ENCODE data around the gene NPAS3. TPM values are rescaled to one million over a fixed set of nuclear protein-coding genes. Genes with fewer than 3 reads are reported as not detected.

Gene NPAS3
- total RNA-seq, 1 donor from 2014 or later: 2.5 TPM

GRCh38 chr14:33230021-33230420 lies 291.3 kb downstream of the NPAS3 start:
- TF ChIP-seq, protein P1, sequence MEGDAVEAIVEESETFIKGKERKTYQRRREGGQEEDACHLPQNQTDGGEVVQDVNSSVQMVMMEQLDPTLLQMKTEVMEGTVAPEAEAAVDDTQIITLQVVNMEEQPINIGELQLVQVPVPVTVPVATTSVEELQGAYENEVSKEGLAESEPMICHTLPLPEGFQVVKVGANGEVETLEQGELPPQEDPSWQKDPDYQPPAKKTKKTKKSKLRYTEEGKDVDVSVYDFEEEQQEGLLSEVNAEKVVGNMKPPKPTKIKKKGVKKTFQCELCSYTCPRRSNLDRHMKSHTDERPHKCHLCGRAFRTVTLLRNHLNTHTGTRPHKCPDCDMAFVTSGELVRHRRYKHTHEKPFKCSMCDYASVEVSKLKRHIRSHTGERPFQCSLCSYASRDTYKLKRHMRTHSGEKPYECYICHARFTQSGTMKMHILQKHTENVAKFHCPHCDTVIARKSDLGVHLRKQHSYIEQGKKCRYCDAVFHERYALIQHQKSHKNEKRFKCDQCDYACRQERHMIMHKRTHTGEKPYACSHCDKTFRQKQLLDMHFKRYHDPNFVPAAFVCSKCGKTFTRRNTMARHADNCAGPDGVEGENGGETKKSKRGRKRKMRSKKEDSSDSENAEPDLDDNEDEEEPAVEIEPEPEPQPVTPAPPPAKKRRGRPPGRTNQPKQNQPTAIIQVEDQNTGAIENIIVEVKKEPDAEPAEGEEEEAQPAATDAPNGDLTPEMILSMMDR (IDR thresholded peaks at IDR 0.05; ENCODE audit: borderline replicate concordance): no peak
- Histone ChIP-seq H3K4me1 (no peaks in the 10 kb centered on the region), H3K36me3 (no peaks in the 10 kb centered on the region), H3K27me3 (ENCODE audit: low read depth) (no peaks in the 10 kb centered on the region), H3K4me3 (no peak overlapping the region), H3K27ac (replicated peaks) (no peak overlapping the region), H3K9me3 (replicated peaks) (no peaks in the 10 kb centered on the region)
- intact Hi-C loops (cut with micrococcal nuclease): no loop called here
- no peak for DNase-seq

GRCh38 chr14:33232031-33232430 lies 293.4 kb downstream of the NPAS3 start:
- H3K9me3 ChIP-seq (replicated peaks): no peaks in the 10 kb centered on the region
- no peaks in the 10 kb centered on the region for H3K36me3 ChIP-seq
- H3K27me3 ChIP-seq (ENCODE audit: low read depth): no peaks in the 10 kb centered on the region
- TF ChIP-seq, protein P1 (IDR thresholded peaks at IDR 0.05; ENCODE audit: borderline replicate concordance): no peak
- H3K27ac ChIP-seq (replicated peaks): no peak overlapping the region
- H3K4me3 ChIP-seq: no peak overlapping the region
- DNase-seq: no peak
- intact Hi-C loops (cut with micrococcal nuclease): no loop called here
- H3K4me1 ChIP-seq: no peaks in the 10 kb centered on the region

DNA sequence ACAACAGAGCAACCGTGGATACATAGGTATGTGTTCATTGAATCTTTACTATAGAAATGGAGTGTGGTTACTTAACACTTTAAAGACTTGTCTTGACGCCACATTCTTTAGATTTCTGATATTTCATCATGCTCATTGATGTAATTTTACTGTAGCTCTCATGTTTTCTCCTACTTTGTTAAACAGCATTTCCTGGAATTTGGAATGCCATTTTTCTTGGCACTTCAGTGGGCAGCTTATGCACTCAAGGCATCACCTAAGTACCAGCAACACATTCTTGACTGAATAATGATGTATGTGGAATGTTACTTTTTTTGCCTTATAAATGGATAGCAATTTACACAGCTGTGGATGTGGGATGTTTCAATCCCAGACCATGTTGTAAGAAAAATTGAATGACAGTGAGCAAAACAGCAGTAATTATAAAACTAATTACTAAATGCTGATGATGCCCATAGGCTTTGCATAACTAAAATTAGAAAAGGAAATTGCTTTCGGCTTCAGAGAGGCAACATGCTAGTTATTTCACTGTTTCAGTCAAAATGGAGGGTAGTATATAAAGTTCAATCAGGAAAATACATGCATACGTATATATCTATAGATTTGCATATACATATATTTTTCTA lies 298.5 kb downstream of the NPAS3 start:
- Histone ChIP-seq H3K9me3 (replicated peaks) (no peaks in the 10 kb centered on the region), H3K4me1 (no peaks in the 10 kb centered on the region), H3K4me3 (no peak overlapping the region), H3K27me3 (ENCODE audit: low read depth) (no peaks in the 10 kb centered on the region), H3K36me3 (no peaks in the 10 kb centered on the region), H3K27ac (replicated peaks) (no peak overlapping the region)
- TF ChIP-seq, protein P1 (IDR thresholded peaks at IDR 0.05; ENCODE audit: borderline replicate concordance): no peak
- intact Hi-C loops (cut with micrococcal nuclease): no loop called here
- DNase-seq: no peak

DNA sequence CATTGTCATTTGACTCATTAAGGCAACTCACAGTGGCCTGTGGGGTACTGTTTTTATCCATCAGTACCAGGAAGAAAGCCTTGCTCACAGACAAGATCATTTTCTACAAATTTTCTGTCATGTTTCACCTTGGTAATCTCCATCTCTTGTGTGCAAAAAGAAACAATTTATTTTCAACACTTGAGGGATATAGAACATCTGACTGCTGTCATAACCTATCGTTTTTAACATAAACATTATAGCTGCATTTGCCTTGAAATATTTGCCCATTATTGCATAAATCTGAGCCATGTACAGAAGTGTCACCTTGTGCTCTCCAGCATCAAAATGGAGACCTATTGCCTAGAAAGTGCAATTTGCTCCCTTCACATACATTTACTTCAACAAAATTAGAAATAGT lies 300.8 kb downstream of the NPAS3 start:
- intact Hi-C loops (cut with micrococcal nuclease): no loop called here
- no peak overlapping the region for H3K4me3 ChIP-seq
- TF ChIP-seq, protein P1 (IDR thresholded peaks at IDR 0.05; ENCODE audit: borderline replicate concordance): no peak
- H3K27me3 ChIP-seq (ENCODE audit: low read depth): no peaks in the 10 kb centered on the region
- DNase-seq: no peak
- no peaks in the 10 kb centered on the region for H3K36me3 ChIP-seq
- H3K27ac ChIP-seq (replicated peaks): no peak overlapping the region
- no peaks in the 10 kb centered on the region for H3K4me1 ChIP-seq
- H3K9me3 ChIP-seq (replicated peaks): no peaks in the 10 kb centered on the region

- H3K36me3 ChIP-seq: no peaks in the 10 kb centered on the region
- no peaks in the 10 kb centered on the region for H3K4me1 ChIP-seq
- H3K4me3 ChIP-seq: no peak overlapping the region
- H3K9me3 ChIP-seq (replicated peaks): no peaks in the 10 kb centered on the region
- intact Hi-C loops (cut with micrococcal nuclease): no loop called here
- TF ChIP-seq, protein P1 (IDR thresholded peaks at IDR 0.05; ENCODE audit: borderline replicate concordance): no peak
- DNase-seq: no peak
- no peaks in the 10 kb centered on the region for H3K27me3 ChIP-seq (ENCODE audit: low read depth)
- H3K27ac ChIP-seq (replicated peaks): no peak overlapping the region
Observed at GRCh38 chr14:33240466-33240865, 301.8 kb downstream of the NPAS3 start.
